Measurements from ENCODE around the gene CCL4.
"Not testable (repeated sequence)": the region's sequence is repeated elsewhere in the genome, so short reads cannot be mapped to it uniquely, and the experiment has no call there.

Gene CCL4

GRCh38 chr17:36072431-36073121 is 31.1 kb upstream of the CCL4 start:
- DNase-seq, result peak; percentile 77
- no peaks in the 10 kb centered on the region for H3K36me3 ChIP-seq
- H3K27me3 ChIP-seq, result peaks cover 44% of the 10 kb centered on the region
- no peaks in the 10 kb centered on the region for H3K9me3 ChIP-seq
- no peak overlapping the region for H3K4me3 ChIP-seq (ENCODE audit: low read depth, low read length)
- TF ChIP-seq CTCF (IDR thresholded peaks at IDR 0.05; ENCODE audit: low read depth, low read length), result peak; percentile 83
- H3K4me1 ChIP-seq, result no peaks in the 10 kb centered on the region; the same call in 1 of the 2 replicates

- DNase-seq, result no peak
Measured at GRCh38 chr17:36074365-36074764, 29.3 kb upstream of the CCL4 start.

GRCh38 chr17:36081681-36082471 is 21.8 kb upstream of the CCL4 start:
- not testable (repeated sequence) for H3K27me3 ChIP-seq; H3K4me3 ChIP-seq (ENCODE audit: low read depth, low read length); DNase-seq; H3K4me1 ChIP-seq; H3K36me3 ChIP-seq; H3K9me3 ChIP-seq

More at GRCh38 chr17:36074365-36074764, 29.3 kb upstream of the CCL4 start:
- Histone ChIP-seq H3K27me3 (peaks cover 40% of the 10 kb centered on the region), H3K4me3 (ENCODE audit: low read depth, low read length) (no peak overlapping the region), H3K4me1 (no peaks in the 10 kb centered on the region; the same call in 1 of the 2 replicates), H3K36me3 (no peaks in the 10 kb centered on the region), H3K9me3 (no peaks in the 10 kb centered on the region)
- TF ChIP-seq CTCF (IDR thresholded peaks at IDR 0.05; ENCODE audit: low read depth, low read length), result no peak

GRCh38 chr17:36082482-36083120 is 21.0 kb upstream of the CCL4 start:
- H3K36me3 ChIP-seq; H3K4me1 ChIP-seq; H3K27me3 ChIP-seq; H3K4me3 ChIP-seq (ENCODE audit: low read depth, low read length); DNase-seq; H3K9me3 ChIP-seq: not testable (repeated sequence)

- H3K4me1 ChIP-seq; H3K36me3 ChIP-seq; H3K27me3 ChIP-seq; H3K9me3 ChIP-seq; H3K4me3 ChIP-seq (ENCODE audit: low read depth, low read length); DNase-seq: not testable (repeated sequence)
Measured at GRCh38 chr17:36083691-36084090, 19.9 kb upstream of the CCL4 start.

- Histone ChIP-seq H3K4me3 (ENCODE audit: low read depth, low read length) (no peak overlapping the region), H3K36me3 (no peaks in the 10 kb centered on the region), H3K9me3 (no peaks in the 10 kb centered on the region), H3K27me3 (peaks cover 11% of the 10 kb centered on the region; the same call in 1 of the 2 replicates), H3K4me1 (no peaks in the 10 kb centered on the region)
- TF ChIP-seq CTCF (IDR thresholded peaks at IDR 0.05; ENCODE audit: low read depth, low read length), result no peak
- DNase-seq, result no peak
Measured at GRCh38 chr17:36085765-36086164, 17.9 kb upstream of the CCL4 start.

GRCh38 chr17:36086791-36087190 is 16.8 kb upstream of the CCL4 start:
- Histone ChIP-seq H3K4me1 (no peaks in the 10 kb centered on the region), H3K9me3 (no peaks in the 10 kb centered on the region), H3K36me3 (no peaks in the 10 kb centered on the region), H3K27me3 (peaks cover 17% of the 10 kb centered on the region; the same call in 1 of the 2 replicates), H3K4me3 (ENCODE audit: low read depth, low read length) (no peak overlapping the region)
- TF ChIP-seq CTCF (IDR thresholded peaks at IDR 0.05; ENCODE audit: low read depth, low read length), result no peak
- no peak for DNase-seq

- DNase-seq; H3K9me3 ChIP-seq; H3K4me1 ChIP-seq; H3K36me3 ChIP-seq; H3K4me3 ChIP-seq (ENCODE audit: low read depth, low read length): not testable (repeated sequence)
- H3K27me3 ChIP-seq, result peaks cover 21% of the 10 kb centered on the region; the same call in 1 of the 2 replicates
Measured at GRCh38 chr17:36087471-36087870, 16.2 kb upstream of the CCL4 start.

- H3K27me3 ChIP-seq, result peaks cover 21% of the 10 kb centered on the region; the same call in 1 of the 2 replicates
- H3K9me3 ChIP-seq; H3K36me3 ChIP-seq; H3K4me1 ChIP-seq; H3K4me3 ChIP-seq (ENCODE audit: low read depth, low read length); DNase-seq: not testable (repeated sequence)
Measured at GRCh38 chr17:36087897-36088572, 15.6 kb upstream of the CCL4 start.

Measured in BE2C (cell line).